Tibial artery (tissue), 4 donors: Measurements from ENCODE around the gene SEC14L2.

Experiments
- DNase-seq, 2 donors: peaks; one replicate each; pipeline ENCODE4 v3.0.0-alpha.2; 2019
- H3K27ac ChIP-seq, 2 donors: fragments of 200-600 bp; sonication (generic) in 1 of 2; 1 replicate in 1 of 2; 2 replicates in 1 of 2; pipeline ENCODE4 v1.5.1; 2018 to 2019; ENCODE audit warnings: mild to moderate bottlenecking in 1 of 2
- H3K27me3 ChIP-seq, 2 donors: fragments of 200-600 bp; sonication (generic) in 1 of 2; one replicate each; pipeline versions ENCODE4 v1.5.1 to v1.6.0; 2016 to 2019
- H3K36me3 ChIP-seq, 3 donors: fragments of 200-600 bp; sonication (generic) in 2 of 3; one replicate each; pipeline ENCODE4 v1.5.1; 2016 to 2019; ENCODE audit warnings: mild to moderate bottlenecking in 2 of 3
- H3K4me1 ChIP-seq, 4 donors: fragments of 200-600 bp; sonication (generic) in 2 of 4; 1 replicate in 3 of 4; 2 replicates in 1 of 4; pipeline ENCODE4 v1.5.1; 2016 to 2019
- H3K4me3 ChIP-seq, 2 donors: fragments of 200-600 bp; sonication (generic) in 1 of 2; 1 replicate in 1 of 2; 2 replicates in 1 of 2; pipeline ENCODE4 v1.5.1; 2018 to 2019; ENCODE audit warnings: mild to moderate bottlenecking in 2 of 2
- H3K9me3 ChIP-seq, 3 donors: fragments of 200-600 bp; sonication (generic) in 1 of 3; one replicate each; pipeline ENCODE4 v1.5.1; 2016 to 2019
- intact Hi-C: fragments of 100-400 bp; cut with DNase I; formaldehyde crosslinking; loops from one replicate; pipeline ENCODE4 v1.15.0; 2023; ENCODE audit warnings: low total_unique reads
- TF ChIP-seq, protein P1 (sequence below), 2 experiments: fragments of 200-600 bp in 1 of 2; fragments of 450-650 bp in 1 of 2; IDR thresholded peaks; one replicate each; pipeline ENCODE4 v1.5.1; 2017 to 2019; ENCODE audit warnings: antibody characterized with exemption in 2 of 2, mild to moderate bottlenecking in 1 of 2, moderate library complexity in 1 of 2

SEC14L2 gene

GRCh38 chr22:30371321-30371720 is 25.5 kb upstream of the SEC14L2 start:
- intact Hi-C loops: no loop called here

DNA sequence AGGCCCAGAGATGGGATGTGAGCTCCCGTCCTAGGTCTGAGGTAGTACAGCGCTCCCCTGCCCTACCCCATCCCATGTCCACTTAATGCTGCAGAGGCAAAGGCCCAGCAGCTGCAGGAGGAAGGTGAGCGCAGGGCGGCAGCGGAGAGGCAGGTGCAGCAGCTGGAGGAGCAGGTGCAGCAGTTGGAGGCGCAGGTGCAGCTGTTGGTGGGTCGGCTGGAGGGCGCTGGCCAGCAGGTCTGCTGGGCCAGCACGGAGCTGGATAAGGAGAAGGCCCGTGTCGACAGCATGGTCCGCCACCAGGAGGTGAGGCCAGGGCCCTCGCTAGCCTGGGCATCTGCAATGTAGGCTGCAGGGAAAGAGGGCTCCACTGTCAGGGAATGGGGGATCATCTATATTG is 24.8 kb upstream of the SEC14L2 start:
- Histone ChIP-seq H3K9me3 (no peaks in the 10 kb centered on the region), H3K4me3 (no peak overlapping the region), H3K27me3 (no peaks in the 10 kb centered on the region), H3K4me1 (no peaks in the 10 kb centered on the region), H3K27ac (no peak overlapping the region), H3K36me3 (peaks cover 0 to 13% (median 0%) of the 10 kb centered on the region in 3 donors)
- TF ChIP-seq, protein P1, sequence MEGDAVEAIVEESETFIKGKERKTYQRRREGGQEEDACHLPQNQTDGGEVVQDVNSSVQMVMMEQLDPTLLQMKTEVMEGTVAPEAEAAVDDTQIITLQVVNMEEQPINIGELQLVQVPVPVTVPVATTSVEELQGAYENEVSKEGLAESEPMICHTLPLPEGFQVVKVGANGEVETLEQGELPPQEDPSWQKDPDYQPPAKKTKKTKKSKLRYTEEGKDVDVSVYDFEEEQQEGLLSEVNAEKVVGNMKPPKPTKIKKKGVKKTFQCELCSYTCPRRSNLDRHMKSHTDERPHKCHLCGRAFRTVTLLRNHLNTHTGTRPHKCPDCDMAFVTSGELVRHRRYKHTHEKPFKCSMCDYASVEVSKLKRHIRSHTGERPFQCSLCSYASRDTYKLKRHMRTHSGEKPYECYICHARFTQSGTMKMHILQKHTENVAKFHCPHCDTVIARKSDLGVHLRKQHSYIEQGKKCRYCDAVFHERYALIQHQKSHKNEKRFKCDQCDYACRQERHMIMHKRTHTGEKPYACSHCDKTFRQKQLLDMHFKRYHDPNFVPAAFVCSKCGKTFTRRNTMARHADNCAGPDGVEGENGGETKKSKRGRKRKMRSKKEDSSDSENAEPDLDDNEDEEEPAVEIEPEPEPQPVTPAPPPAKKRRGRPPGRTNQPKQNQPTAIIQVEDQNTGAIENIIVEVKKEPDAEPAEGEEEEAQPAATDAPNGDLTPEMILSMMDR (IDR thresholded peaks at IDR 0.05): no peak
- no peak for DNase-seq
- intact Hi-C loops: no loop called here

More at GRCh38 chr22:30371321-30371720, 25.5 kb upstream of the SEC14L2 start:
- Histone ChIP-seq H3K4me3 (no peak overlapping the region), H3K9me3 (no peaks in the 10 kb centered on the region), H3K4me1 (no peaks in the 10 kb centered on the region), H3K27ac (no peak overlapping the region), H3K36me3 (peaks cover 0 to 6% (median 0%) of the 10 kb centered on the region in 3 donors), H3K27me3 (no peaks in the 10 kb centered on the region)
- TF ChIP-seq, protein P1 (IDR thresholded peaks at IDR 0.05): no peak
- DNase-seq: no peak

DNA sequence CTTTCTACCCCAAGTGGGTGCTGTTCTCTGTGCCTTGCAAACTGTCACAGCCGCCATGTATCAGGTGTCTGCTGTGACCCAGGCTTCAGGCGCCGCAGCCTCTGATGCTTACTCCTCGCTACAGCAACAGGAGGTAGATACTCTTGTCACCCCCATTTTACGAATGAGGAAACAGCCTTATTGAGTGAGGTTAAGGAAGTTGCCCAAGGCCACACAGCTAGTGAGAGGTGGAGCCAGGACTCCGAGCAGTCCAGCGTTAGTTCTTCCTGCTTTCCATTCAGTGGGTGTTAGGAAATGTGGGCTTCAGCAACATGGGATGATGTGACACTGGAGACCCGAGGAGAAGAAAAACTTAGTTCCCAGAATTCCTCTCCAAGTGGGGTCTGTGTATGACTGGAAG is 23.9 kb upstream of the SEC14L2 start:
- Histone ChIP-seq H3K36me3 (peaks cover 0 to 22% (median 6%) of the 10 kb centered on the region in 3 donors), H3K4me1 (no peaks in the 10 kb centered on the region), H3K27ac (no peak overlapping the region), H3K9me3 (no peaks in the 10 kb centered on the region), H3K4me3 (no peak overlapping the region), H3K27me3 (no peaks in the 10 kb centered on the region)
- TF ChIP-seq, protein P1 (IDR thresholded peaks at IDR 0.05): no peak
- intact Hi-C loops: no loop called here
- DNase-seq: no peak

DNA sequence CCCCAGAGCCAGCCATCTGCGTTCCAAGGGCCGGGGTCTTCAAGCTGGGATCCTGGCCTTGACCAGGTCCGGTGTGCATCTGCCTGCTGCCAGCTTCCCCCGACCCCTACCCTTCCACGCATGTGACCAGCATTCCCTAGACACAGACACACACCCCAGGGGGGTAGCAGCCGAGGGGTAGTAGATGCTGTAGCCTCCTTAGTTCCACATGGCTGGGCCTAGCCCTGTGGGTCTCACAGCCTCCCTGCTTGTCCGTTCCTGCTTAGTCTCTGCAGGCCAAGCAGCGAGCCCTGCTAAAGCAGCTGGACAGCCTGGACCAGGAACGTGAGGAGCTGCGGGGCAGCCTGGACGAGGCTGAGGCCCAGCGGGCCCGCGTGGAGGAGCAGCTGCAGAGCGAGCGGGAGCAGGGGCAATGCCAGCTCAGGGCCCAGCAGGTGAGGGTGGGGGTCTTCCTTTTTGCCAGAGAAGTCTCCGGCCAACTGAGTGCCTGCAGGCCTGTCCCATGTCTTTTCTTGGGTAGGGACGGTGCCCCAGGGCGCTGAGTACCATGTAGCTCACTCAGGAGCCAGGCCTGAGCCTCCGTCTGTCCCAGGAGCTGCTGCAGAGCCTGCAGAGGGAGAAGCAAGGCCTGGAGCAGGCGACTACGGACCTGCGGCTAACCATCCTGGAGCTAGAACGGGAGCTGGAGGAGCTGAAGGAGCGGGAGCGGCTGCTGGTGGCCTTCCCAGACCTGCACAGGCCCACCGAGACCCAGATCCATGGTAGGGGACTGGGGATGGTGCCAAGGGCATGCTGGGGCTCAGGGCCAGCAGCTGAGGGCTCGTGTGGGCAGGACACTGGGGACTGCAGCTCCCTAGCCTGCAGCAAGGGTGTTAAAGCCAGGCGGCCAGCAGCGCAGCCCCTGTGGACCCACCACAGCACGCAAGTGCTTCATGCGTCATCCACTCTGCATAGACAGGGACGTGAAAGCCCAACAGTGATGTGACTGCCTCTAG is 23.2 kb upstream of the SEC14L2 start:
- Histone ChIP-seq H3K4me3 (no peak overlapping the region), H3K27ac (no peak overlapping the region), H3K27me3 (no peaks in the 10 kb centered on the region), H3K36me3 (peaks cover 0 to 26% (median 6%) of the 10 kb centered on the region in 3 donors), H3K4me1 (no peaks in the 10 kb centered on the region), H3K9me3 (no peaks in the 10 kb centered on the region)
- intact Hi-C loops: no loop called here
- TF ChIP-seq, protein P1 (IDR thresholded peaks at IDR 0.05): no peak
- DNase-seq: no peak

DNA sequence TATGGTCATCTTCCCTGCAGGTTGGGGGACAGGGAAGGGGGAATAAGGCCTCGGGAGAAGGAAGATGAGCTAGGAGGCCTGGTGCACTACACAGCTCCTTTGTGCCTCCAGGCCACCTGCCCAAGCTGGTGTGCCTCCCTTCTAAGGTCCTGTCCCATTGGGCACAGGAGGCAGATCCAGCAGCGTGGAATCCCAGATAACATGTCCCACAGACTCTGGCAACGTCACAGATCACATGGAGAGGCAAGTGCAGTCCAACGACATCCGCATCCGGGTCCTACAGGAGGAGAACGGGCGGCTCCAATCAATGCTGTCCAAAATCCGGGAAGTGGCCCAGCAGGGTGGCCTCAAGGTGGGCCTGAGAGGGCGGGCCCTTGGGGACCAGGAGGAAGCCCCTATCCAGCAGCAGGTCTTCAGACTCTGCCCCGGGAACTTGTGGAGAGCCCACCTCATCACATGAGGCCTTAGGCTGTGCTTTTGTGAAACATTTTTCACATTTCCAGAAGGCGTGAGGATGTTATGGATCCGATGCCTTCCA is 21.4 kb upstream of the SEC14L2 start:
- DNase-seq: no peak
- Histone ChIP-seq H3K4me1 (no peaks in the 10 kb centered on the region), H3K9me3 (no peaks in the 10 kb centered on the region), H3K27me3 (no peaks in the 10 kb centered on the region), H3K27ac (no peak overlapping the region), H3K36me3 (peaks cover 0 to 43% (median 21%) of the 10 kb centered on the region in 3 donors), H3K4me3 (no peak overlapping the region)
- TF ChIP-seq, protein P1 (IDR thresholded peaks at IDR 0.05): no peak
- intact Hi-C loops: no loop called here
